K562 (cell line): ENCODE data around the gene FRYL.

Experiments used
- MXI1 ChIP-seq: IDR thresholded peaks from 2 replicates; pipeline ENCODE4 v1.6.1; 2011; ENCODE audit warnings: low read depth, mild to moderate bottlenecking, improper control_type of control experiment, low read length
- TBL1XR1 ChIP-seq, 2 experiments: IDR thresholded peaks; 2 replicates each; pipeline ENCODE4 v1.6.1; 2012; ENCODE audit warnings: improper control_type of control experiment in 2 of 2, low read length in 2 of 2, mild to moderate bottlenecking in 1 of 2

DNA sequence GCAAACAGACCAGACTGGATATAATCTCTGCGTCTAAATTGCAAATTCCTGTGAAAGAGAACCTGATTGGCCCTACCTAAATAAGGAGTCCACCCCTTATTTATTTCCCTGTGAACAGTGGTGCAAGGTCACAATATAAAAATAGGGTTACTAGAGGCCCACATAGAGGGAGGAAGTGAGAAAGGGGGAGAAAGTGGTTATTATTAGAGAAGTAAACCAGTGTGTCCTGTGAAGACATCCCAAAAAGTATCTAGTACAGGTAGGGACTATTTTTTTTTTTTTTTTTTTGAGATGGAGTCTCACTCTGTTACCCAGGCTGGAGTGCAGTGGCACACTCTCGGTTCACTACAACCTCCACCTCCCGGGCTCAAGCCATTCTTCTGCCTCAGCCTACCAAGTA is 15.0 kb upstream of the FRYL start:
- TF ChIP-seq TBL1XR1 (IDR thresholded peaks at IDR 0.05; ENCODE audit: low read length in 2 of 2) (no peak), MXI1 (no peak)
